ENCODE data around the gene C17orf107. TPM values are rescaled to one million over a fixed set of nuclear protein-coding genes. Genes with fewer than 3 reads are reported as not detected.
A peak's percentile ranks its signal among the peaks of the same experiment; 100 is the strongest.

The C17orf107 gene
- total and polyA plus RNA-seq, 2 of the 13 experiments (the other 11 are each of a cell fraction or from before 2014, with no cell fraction given) = 0.20 to 0.59 TPM

DNA sequence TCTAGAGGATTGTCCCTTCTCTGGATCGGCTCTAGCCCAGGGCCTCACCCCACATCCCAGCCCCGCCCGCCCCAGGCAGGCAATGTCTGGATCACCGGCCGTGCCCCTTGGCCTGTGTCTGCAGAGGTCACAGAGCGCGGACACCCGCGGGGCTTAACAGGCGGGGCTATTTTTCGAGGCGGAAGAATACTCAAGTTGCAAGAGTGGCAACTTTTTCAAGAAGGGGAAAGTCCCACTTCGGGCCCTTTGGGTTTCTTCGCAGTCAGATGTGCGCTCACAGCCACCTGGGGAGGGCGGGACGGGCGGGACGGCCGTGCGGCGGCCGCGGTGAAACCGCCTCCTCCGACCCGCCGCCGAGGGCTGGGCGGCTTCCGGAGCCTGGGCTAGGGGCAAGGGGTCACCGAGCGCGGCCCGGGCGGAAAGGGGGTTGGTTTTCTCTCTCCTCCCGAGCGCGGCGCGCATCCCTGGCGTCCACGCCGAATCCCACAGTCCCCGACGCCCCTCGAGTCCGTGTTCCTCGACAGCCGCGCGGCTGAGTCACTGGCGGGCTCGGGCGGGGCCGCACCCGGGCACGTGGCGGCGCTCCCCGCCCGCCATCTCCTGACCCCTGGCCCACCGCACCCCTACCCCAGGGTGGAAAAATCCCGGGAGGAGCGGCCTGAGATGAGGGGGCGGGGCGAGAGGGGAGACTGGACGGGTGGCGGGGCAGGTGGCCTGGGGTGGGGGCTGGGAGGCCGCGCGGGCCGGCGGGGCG, 50.2 kb downstream of the C17orf107 start (continued):
- TF ChIP-seq ZMAT3 (CRISPR knock-in tag; conservative IDR thresholded peaks at IDR 0.05) = peak; percentile 75; the same call in 1 of the 2 replicates
- peak; percentile 74; the same call in 1 of the 2 replicates for TF ChIP-seq DMAP1 (CRISPR knock-in tag; IDR thresholded peaks at IDR 0.05)
- TF ChIP-seq CC2D1A (CRISPR knock-in tag; IDR thresholded peaks at IDR 0.05) = no peak
- peak; percentile 26; the same call in 1 of the 2 replicates for TF ChIP-seq MXD4 (CRISPR knock-in tag; IDR thresholded peaks at IDR 0.05)
- TF ChIP-seq, protein P1, sequence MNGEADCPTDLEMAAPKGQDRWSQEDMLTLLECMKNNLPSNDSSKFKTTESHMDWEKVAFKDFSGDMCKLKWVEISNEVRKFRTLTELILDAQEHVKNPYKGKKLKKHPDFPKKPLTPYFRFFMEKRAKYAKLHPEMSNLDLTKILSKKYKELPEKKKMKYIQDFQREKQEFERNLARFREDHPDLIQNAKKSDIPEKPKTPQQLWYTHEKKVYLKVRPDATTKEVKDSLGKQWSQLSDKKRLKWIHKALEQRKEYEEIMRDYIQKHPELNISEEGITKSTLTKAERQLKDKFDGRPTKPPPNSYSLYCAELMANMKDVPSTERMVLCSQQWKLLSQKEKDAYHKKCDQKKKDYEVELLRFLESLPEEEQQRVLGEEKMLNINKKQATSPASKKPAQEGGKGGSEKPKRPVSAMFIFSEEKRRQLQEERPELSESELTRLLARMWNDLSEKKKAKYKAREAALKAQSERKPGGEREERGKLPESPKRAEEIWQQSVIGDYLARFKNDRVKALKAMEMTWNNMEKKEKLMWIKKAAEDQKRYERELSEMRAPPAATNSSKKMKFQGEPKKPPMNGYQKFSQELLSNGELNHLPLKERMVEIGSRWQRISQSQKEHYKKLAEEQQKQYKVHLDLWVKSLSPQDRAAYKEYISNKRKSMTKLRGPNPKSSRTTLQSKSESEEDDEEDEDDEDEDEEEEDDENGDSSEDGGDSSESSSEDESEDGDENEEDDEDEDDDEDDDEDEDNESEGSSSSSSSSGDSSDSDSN (CRISPR knock-in tag; IDR thresholded peaks at IDR 0.05) = peak; percentile 45; the same call in 1 of the 2 replicates
- TF ChIP-seq, protein P2, sequence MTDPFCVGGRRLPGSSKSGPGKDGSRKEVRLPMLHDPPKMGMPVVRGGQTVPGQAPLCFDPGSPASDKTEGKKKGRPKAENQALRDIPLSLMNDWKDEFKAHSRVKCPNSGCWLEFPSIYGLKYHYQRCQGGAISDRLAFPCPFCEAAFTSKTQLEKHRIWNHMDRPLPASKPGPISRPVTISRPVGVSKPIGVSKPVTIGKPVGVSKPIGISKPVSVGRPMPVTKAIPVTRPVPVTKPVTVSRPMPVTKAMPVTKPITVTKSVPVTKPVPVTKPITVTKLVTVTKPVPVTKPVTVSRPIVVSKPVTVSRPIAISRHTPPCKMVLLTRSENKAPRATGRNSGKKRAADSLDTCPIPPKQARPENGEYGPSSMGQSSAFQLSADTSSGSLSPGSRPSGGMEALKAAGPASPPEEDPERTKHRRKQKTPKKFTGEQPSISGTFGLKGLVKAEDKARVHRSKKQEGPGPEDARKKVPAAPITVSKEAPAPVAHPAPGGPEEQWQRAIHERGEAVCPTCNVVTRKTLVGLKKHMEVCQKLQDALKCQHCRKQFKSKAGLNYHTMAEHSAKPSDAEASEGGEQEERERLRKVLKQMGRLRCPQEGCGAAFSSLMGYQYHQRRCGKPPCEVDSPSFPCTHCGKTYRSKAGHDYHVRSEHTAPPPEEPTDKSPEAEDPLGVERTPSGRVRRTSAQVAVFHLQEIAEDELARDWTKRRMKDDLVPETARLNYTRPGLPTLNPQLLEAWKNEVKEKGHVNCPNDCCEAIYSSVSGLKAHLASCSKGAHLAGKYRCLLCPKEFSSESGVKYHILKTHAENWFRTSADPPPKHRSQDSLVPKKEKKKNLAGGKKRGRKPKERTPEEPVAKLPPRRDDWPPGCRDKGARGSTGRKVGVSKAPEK (CRISPR knock-in tag; IDR thresholded peaks at IDR 0.05; ENCODE audit: borderline replicate concordance) = no peak
- TF ChIP-seq, protein P3, sequence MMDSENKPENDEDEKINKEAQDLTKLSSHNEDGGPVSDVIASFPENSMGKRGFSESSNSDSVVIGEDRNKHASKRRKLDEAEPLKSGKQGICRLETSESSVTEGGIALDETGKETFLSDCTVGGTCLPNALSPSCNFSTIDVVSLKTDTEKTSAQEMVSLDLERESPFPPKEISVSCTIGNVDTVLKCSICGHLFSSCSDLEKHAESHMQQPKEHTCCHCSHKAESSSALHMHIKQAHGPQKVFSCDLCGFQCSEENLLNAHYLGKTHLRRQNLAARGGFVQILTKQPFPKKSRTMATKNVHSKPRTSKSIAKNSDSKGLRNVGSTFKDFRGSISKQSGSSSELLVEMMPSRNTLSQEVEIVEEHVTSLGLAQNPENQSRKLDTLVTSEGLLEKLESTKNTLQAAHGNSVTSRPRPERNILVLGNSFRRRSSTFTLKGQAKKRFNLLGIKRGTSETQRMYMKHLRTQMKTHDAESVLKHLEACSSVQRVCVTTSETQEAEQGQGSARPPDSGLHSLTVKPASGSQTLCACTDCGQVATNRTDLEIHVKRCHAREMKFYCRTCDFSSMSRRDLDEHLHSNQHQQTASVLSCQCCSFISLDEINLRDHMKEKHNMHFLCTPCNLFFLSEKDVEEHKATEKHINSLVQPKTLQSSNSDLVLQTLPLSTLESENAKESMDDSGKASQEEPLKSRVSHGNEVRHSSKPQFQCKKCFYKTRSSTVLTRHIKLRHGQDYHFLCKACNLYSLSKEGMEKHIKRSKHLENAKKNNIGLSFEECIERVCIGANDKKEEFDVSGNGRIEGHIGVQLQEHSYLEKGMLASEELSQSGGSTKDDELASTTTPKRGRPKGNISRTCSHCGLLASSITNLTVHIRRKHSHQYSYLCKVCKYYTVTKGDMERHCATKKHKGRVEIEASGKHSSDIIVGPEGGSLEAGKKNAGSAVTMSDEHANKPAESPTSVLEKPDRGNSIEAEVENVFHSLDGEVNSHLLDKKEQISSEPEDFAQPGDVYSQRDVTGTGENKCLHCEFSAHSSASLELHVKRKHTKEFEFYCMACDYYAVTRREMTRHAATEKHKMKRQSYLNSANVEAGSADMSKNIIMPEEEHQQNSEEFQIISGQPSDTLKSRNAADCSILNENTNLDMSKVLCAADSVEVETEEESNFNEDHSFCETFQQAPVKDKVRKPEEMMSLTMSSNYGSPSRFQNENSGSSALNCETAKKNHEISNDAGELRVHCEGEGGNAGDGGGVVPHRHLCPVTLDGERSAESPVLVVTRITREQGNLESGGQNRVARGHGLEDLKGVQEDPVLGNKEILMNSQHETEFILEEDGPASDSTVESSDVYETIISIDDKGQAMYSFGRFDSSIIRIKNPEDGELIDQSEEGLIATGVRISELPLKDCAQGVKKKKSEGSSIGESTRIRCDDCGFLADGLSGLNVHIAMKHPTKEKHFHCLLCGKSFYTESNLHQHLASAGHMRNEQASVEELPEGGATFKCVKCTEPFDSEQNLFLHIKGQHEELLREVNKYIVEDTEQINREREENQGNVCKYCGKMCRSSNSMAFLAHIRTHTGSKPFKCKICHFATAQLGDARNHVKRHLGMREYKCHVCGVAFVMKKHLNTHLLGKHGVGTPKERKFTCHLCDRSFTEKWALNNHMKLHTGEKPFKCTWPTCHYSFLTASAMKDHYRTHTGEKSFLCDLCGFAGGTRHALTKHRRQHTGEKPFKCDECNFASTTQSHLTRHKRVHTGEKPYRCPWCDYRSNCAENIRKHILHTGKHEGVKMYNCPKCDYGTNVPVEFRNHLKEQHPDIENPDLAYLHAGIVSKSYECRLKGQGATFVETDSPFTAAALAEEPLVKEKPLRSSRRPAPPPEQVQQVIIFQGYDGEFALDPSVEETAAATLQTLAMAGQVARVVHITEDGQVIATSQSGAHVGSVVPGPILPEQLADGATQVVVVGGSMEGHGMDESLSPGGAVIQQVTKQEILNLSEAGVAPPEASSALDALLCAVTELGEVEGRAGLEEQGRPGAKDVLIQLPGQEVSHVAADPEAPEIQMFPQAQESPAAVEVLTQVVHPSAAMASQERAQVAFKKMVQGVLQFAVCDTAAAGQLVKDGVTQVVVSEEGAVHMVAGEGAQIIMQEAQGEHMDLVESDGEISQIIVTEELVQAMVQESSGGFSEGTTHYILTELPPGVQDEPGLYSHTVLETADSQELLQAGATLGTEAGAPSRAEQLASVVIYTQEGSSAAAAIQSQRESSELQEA (CRISPR knock-in tag; IDR thresholded peaks at IDR 0.05; ENCODE audit: not compliant biosample characterization) = peak; percentile 43
- no peak for TF ChIP-seq NRL (CRISPR knock-in tag; IDR thresholded peaks at IDR 0.05; ENCODE audit: borderline replicate concordance)
- no peak for TF ChIP-seq ZNF781 (CRISPR knock-in tag; IDR thresholded peaks at IDR 0.05; ENCODE audit: borderline replicate concordance, not compliant biosample characterization)
- peak; percentile 67; the same call in 1 of the 2 replicates for TF ChIP-seq ZNF607 (CRISPR knock-in tag; IDR thresholded peaks at IDR 0.05; ENCODE audit: borderline replicate concordance)
- TF ChIP-seq ZNF143 (CRISPR knock-in tag; IDR thresholded peaks at IDR 0.05) = no peak
- TF ChIP-seq NR2C2 (CRISPR knock-in tag; IDR thresholded peaks at IDR 0.05; ENCODE audit: borderline replicate concordance) = peak; percentile 80
- 0 out of 2 replicates have a peak, but pooled peaks have one; percentile 64 for TF ChIP-seq TSC22D2 (CRISPR knock-in tag; IDR thresholded peaks at IDR 0.05; ENCODE audit: borderline replicate concordance)

Measured in HepG2 (cell line).